GM21737 (cell line): ENCODE measurements around the gene FIGNL1.

ENCODE experiments used
- ATAC-seq: cut with Tn5 transposase; IDR thresholded peaks from one replicate; pipeline ENCODE4 v1.9.1; 2021; ENCODE audit warnings: mild to moderate bottlenecking, moderate library complexity; ENCODE audit not compliant: unreplicated experiment

Gene FIGNL1

DNA sequence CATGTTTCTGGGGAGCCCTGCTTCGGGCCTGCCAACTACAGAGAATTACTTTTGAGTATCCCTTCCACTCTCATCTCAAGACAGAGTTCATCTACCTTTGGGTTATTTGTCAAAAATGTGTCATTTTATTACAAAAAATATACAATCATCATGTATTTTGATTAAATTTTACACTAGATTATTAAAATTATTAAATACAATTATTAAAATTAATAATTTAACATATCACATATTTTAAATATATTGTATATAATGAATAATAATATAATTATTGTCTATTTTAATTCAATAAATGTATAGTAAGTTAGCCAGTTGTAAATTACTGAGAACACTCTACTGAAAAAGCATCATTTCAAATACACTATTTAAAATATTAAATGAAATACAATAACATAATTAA is 50.9 kb downstream of the FIGNL1 start:
- ATAC-seq = no peak

GRCh38 chr7:50397971-50398324 is 52.2 kb downstream of the FIGNL1 start:
- ATAC-seq = peak; percentile 15

- ATAC-seq = peak; percentile 50
These were observed 52.7 kb downstream of the FIGNL1 start for GRCh38 chr7:50397320-50397970.

DNA sequence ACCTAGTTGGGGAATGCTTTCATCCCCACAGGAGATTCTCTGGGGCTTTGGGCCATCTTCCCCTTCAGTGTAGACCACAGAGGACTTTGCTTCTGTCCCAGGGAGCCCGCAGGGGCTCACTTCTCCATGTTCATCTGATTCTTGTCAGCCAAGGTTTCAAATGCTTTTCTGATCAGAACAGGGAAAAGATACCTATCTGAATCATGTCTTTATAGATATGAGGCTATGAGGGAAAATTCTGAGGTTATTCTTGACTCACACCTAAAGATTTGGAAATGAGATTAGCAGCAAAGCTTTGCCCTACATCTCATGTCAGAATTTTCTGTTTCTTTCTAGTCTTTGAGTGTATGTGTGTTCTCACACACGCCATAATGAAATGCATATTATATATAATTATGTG is 53.3 kb downstream of the FIGNL1 start:
- ATAC-seq = no peak

GRCh38 chr7:50394315-50394714 is 55.8 kb downstream of the FIGNL1 start:
- no peak for ATAC-seq
